A549 (cell line): ENCODE measurements around the gene CORO2A.

Experiments
- BHLHE40 ChIP-seq: IDR thresholded peaks from 2 replicates; pipeline ENCODE4 v1.6.1; 2012; ENCODE audit warnings: low read depth, low read length, inconsistent platforms
- CHD2 ChIP-seq: fragments of 150-350 bp; IDR thresholded peaks from 2 replicates; pipeline ENCODE4 v1.6.1; 2014; ENCODE audit warnings: low read length; ENCODE audit not compliant: partially characterized antibody
- JUNB ChIP-seq: fragments of >200 bp; sonication (Bioruptor Twin); formaldehyde crosslinking; IDR thresholded peaks from 2 replicates; pipeline ENCODE4 v1.6.1; 2016
- MAFK ChIP-seq: fragments of 450-650 bp; IDR thresholded peaks from 2 replicates; pipeline ENCODE4 v1.6.1; 2014; ENCODE audit not compliant: partially characterized antibody
- MAZ ChIP-seq: fragments of 150-350 bp; IDR thresholded peaks from 2 replicates; pipeline ENCODE4 v1.6.1; 2014; ENCODE audit warnings: antibody characterized with exemption, low read depth, low read length, borderline replicate concordance
- POLR2A ChIP-seq: IDR thresholded peaks from 2 replicates; pipeline ENCODE4 v1.6.1; 2012; ENCODE audit warnings: mild to moderate bottlenecking, low read length
- RNF2 ChIP-seq: fragments of 200-600 bp; sonication (generic); IDR thresholded peaks from 2 replicates; pipeline ENCODE4 v1.6.1; 2016; ENCODE audit warnings: low read depth, mild to moderate bottlenecking, antibody characterized with exemption, moderate library complexity, borderline replicate concordance
- SREBF2 ChIP-seq: fragments of 450-650 bp; IDR thresholded peaks from 2 replicates; pipeline ENCODE4 v1.6.1; 2014; ENCODE audit warnings: mild to moderate bottlenecking, moderate library complexity
- TP53 ChIP-seq: fragments of 250-450 bp; sonication (Bioruptor Pico); IDR thresholded peaks from 2 replicates; pipeline ENCODE4 v1.5.0; 2021; ENCODE audit warnings: mild to moderate bottlenecking, moderate library complexity
- ZFP36 ChIP-seq: fragments of 450-650 bp; IDR thresholded peaks from 2 replicates; pipeline ENCODE4 v1.6.1; 2014; ENCODE audit warnings: borderline replicate concordance; ENCODE audit not compliant: partially characterized antibody
- TF ChIP-seq, protein P1 (sequence below): fragments of >200 bp; sonication (Bioruptor Twin); formaldehyde crosslinking; IDR thresholded peaks from 3 replicates; pipeline ENCODE4 v1.5.1; 2016
- TF ChIP-seq, protein P2 (sequence below): fragments of 450-650 bp; IDR thresholded peaks from 2 replicates; pipeline ENCODE4 v1.6.1; 2014; ENCODE audit warnings: antibody characterized with exemption
- TF ChIP-seq, protein P3 (sequence below): fragments of 200-600 bp; sonication (generic); IDR thresholded peaks from 2 replicates; pipeline ENCODE4 v1.6.1; 2016; ENCODE audit warnings: antibody characterized with exemption, mild to moderate bottlenecking, moderate library complexity
- TF ChIP-seq, protein P4 (sequence below): IDR thresholded peaks from 2 replicates; pipeline ENCODE4 v1.6.1; 2012

DNA sequence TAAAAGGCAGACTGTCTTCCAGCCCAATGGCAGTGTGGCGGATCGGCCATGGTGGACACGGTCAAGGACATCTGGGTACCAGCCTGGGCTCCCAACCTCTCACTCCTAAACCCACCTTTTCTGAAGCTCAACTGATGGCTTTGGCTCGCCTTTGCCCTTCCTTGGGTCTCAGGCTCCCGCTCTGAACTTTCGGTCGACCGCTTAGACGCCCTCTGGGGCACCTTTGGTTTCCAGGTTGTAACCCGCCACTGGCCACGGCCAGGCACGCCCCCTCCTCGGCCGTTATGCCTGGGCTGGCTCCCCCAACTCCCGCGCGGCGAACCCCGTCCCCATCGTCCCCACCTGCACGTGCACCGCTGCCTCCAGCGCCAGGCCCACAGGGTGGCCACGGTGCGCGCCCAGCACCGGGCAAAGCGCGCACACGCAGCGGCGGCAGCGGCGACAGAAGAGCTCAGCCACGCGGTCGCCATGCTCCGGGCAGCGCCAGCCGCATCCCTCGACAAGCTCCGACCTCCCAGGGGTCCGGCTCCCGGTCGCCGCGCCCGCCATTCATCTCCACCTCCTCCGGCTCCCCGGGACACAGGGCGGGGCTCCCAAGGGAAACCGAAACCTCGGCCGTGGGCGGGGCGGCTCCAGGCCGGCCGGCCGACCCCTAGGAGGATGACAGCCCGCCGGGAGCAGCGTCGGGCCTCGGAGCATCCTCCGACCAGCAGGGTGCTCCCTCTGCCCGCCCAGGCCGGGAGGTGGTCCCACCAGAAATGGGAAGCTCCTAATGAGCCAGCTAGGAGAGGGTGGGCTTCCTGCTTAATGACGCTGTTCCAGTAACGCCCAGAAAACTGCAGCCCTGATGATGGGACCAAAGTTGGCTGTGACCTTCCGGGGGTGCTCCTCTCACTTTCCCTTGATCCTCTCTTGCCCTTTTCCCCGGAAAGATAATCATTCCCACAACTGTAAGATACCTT is 73.5 kb downstream of the CORO2A start, which contains the start of gene TRIM14:
- TF ChIP-seq, protein P1, sequence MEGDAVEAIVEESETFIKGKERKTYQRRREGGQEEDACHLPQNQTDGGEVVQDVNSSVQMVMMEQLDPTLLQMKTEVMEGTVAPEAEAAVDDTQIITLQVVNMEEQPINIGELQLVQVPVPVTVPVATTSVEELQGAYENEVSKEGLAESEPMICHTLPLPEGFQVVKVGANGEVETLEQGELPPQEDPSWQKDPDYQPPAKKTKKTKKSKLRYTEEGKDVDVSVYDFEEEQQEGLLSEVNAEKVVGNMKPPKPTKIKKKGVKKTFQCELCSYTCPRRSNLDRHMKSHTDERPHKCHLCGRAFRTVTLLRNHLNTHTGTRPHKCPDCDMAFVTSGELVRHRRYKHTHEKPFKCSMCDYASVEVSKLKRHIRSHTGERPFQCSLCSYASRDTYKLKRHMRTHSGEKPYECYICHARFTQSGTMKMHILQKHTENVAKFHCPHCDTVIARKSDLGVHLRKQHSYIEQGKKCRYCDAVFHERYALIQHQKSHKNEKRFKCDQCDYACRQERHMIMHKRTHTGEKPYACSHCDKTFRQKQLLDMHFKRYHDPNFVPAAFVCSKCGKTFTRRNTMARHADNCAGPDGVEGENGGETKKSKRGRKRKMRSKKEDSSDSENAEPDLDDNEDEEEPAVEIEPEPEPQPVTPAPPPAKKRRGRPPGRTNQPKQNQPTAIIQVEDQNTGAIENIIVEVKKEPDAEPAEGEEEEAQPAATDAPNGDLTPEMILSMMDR = peak; percentile 38; the same call in 2 of the 3 replicates
- no peak for TF ChIP-seq RNF2
- no peak for TF ChIP-seq CHD2
- TF ChIP-seq POLR2A = peak; percentile 34
- no peak for TF ChIP-seq MAZ
- TF ChIP-seq, protein P2, sequence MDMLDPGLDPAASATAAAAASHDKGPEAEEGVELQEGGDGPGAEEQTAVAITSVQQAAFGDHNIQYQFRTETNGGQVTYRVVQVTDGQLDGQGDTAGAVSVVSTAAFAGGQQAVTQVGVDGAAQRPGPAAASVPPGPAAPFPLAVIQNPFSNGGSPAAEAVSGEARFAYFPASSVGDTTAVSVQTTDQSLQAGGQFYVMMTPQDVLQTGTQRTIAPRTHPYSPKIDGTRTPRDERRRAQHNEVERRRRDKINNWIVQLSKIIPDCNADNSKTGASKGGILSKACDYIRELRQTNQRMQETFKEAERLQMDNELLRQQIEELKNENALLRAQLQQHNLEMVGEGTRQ = no peak
- no peak for TF ChIP-seq BHLHE40
- TF ChIP-seq, protein P3, sequence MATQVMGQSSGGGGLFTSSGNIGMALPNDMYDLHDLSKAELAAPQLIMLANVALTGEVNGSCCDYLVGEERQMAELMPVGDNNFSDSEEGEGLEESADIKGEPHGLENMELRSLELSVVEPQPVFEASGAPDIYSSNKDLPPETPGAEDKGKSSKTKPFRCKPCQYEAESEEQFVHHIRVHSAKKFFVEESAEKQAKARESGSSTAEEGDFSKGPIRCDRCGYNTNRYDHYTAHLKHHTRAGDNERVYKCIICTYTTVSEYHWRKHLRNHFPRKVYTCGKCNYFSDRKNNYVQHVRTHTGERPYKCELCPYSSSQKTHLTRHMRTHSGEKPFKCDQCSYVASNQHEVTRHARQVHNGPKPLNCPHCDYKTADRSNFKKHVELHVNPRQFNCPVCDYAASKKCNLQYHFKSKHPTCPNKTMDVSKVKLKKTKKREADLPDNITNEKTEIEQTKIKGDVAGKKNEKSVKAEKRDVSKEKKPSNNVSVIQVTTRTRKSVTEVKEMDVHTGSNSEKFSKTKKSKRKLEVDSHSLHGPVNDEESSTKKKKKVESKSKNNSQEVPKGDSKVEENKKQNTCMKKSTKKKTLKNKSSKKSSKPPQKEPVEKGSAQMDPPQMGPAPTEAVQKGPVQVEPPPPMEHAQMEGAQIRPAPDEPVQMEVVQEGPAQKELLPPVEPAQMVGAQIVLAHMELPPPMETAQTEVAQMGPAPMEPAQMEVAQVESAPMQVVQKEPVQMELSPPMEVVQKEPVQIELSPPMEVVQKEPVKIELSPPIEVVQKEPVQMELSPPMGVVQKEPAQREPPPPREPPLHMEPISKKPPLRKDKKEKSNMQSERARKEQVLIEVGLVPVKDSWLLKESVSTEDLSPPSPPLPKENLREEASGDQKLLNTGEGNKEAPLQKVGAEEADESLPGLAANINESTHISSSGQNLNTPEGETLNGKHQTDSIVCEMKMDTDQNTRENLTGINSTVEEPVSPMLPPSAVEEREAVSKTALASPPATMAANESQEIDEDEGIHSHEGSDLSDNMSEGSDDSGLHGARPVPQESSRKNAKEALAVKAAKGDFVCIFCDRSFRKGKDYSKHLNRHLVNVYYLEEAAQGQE = no peak
- no peak for TF ChIP-seq SREBF2
- TF ChIP-seq ZFP36 = no peak
- TF ChIP-seq, protein P4, sequence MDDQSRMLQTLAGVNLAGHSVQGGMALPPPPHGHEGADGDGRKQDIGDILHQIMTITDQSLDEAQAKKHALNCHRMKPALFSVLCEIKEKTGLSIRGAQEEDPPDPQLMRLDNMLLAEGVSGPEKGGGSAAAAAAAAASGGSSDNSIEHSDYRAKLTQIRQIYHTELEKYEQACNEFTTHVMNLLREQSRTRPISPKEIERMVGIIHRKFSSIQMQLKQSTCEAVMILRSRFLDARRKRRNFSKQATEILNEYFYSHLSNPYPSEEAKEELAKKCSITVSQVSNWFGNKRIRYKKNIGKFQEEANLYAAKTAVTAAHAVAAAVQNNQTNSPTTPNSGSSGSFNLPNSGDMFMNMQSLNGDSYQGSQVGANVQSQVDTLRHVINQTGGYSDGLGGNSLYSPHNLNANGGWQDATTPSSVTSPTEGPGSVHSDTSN = no peak
- no peak for TF ChIP-seq TP53 (CRISPR knock-in tag)
- no peak for TF ChIP-seq JUNB
- no peak for TF ChIP-seq MAFK
